Measurements from ENCODE around the gene CUBN.

- no peak for TF ChIP-seq EZH2phosphoT487 (IDR thresholded peaks at IDR 0.05; ENCODE audit: insufficient read depth, low read depth)
- no peak for TF ChIP-seq EZH2 (IDR thresholded peaks at IDR 0.05; ENCODE audit: insufficient read depth, poor library complexity, severe bottlenecking)
Observed at GRCh38 chr10:17053061-17053460, 76.5 kb downstream of the CUBN start.
